Keratinocyte (primary cell): ENCODE results near the gene CPNE4. TPM values are rescaled to one million over a fixed set of nuclear protein-coding genes. Genes with fewer than 3 reads are reported as not detected.

Experiments used
- DNase-seq: peaks from one replicate; pipeline ENCODE4 v3.0.0-alpha.2; 2011; ENCODE audit warnings: low read depth, missing footprints, low spot score
- FAIRE-seq: peaks from 2 replicates; lab custom pipeline; 2011; peaks lifted over from hg19 to GRCh38; lab: Jason Lieb, UNC
- H2AFZ ChIP-seq: 2 replicates; pipeline ENCODE4 v1.6.0; 2012; ENCODE audit warnings: low read length, control low read depth, inconsistent platforms; ENCODE audit not compliant: control insufficient read depth
- H3K27ac ChIP-seq: 2 replicates; pipeline ENCODE4 v1.5.1; 2011; ENCODE audit warnings: low read length; ENCODE audit not compliant: control insufficient read depth, insufficient read depth
- H3K27me3 ChIP-seq: 3 replicates; pipeline ENCODE4 v1.6.0; 2011; ENCODE audit warnings: low read length; ENCODE audit not compliant: control insufficient read depth, insufficient read depth; ENCODE audit errors: extremely low read depth
- H3K36me3 ChIP-seq, 2 experiments: 2 replicates in 1 of 2; 3 replicates in 1 of 2; pipeline ENCODE4 v1.5.1; 2011; ENCODE audit warnings: low read length in 2 of 2, mild to moderate bottlenecking in 1 of 2; ENCODE audit not compliant: control insufficient read depth in 2 of 2, insufficient read depth in 2 of 2; ENCODE audit errors: extremely low read depth in 1 of 2
- H3K4me1 ChIP-seq: 3 replicates; pipeline ENCODE4 v1.5.1; 2011; ENCODE audit warnings: low read length; ENCODE audit not compliant: control insufficient read depth, insufficient read depth; ENCODE audit errors: extremely low read depth
- H3K4me2 ChIP-seq: 3 replicates; pipeline ENCODE4 v1.6.0; 2011; ENCODE audit warnings: low read depth, low read length; ENCODE audit not compliant: control insufficient read depth, insufficient read depth; ENCODE audit errors: extremely low read depth
- H3K4me3 ChIP-seq, 3 experiments: fragments of 200-600 bp in 1 of 3; sonication (generic) in 1 of 3; 2 replicates in 2 of 3; 3 replicates in 1 of 3; pipeline ENCODE4 v1.5.1; 2011 to 2016; ENCODE audit warnings: low read length in 3 of 3, mild to moderate bottlenecking in 3 of 3, control low read depth in 2 of 3, inconsistent platforms in 1 of 3, low read depth in 1 of 3, mixed read lengths in 1 of 3, mixed run types in 1 of 3, moderate library complexity in 1 of 3; ENCODE audit not compliant: control insufficient read depth in 2 of 3, insufficient read depth in 2 of 3; ENCODE audit errors: extremely low read depth in 1 of 3
- H3K79me2 ChIP-seq: 2 replicates; pipeline ENCODE4 v1.6.0; 2012; ENCODE audit warnings: low read length; ENCODE audit not compliant: control insufficient read depth, insufficient read depth
- H3K9ac ChIP-seq: 3 replicates; pipeline ENCODE4 v1.6.0; 2011; ENCODE audit warnings: low read length; ENCODE audit not compliant: control insufficient read depth, insufficient read depth; ENCODE audit errors: extremely low read depth
- H3K9me1 ChIP-seq: 3 replicates; pipeline ENCODE4 v1.6.0; 2011; ENCODE audit warnings: low read length; ENCODE audit not compliant: control insufficient read depth, insufficient read depth; ENCODE audit errors: extremely low read depth
- H3K9me3 ChIP-seq: 2 replicates; pipeline ENCODE4 v1.5.1; 2012; ENCODE audit warnings: low read depth, low read length; ENCODE audit not compliant: control insufficient read depth
- H4K20me1 ChIP-seq: 3 replicates; pipeline ENCODE4 v1.6.0; 2011; ENCODE audit warnings: low read length; ENCODE audit not compliant: control insufficient read depth, insufficient read depth; ENCODE audit errors: extremely low read depth
- CTCF ChIP-seq, 3 experiments: IDR thresholded peaks in 1 of 3; conservative IDR thresholded peaks in 1 of 3; optimal IDR thresholded peaks in 1 of 3; 2 replicates in 2 of 3; 3 replicates in 1 of 3; pipeline versions ENCODE3 to v1.5.1; 2011; ENCODE audit warnings: low read length in 3 of 3, mild to moderate bottlenecking in 3 of 3, moderate library complexity in 2 of 3, control low read depth in 1 of 3, inconsistent platforms in 1 of 3; ENCODE audit not compliant: insufficient read depth in 2 of 3; ENCODE audit errors: extremely low read depth in 1 of 3
- EZH2 ChIP-seq: IDR thresholded peaks from one replicate; pipeline ENCODE4 v1.6.1; 2012; ENCODE audit warnings: inconsistent platforms, mild to moderate bottlenecking, low read length, moderate library complexity
- dilution Hi-C: fragments of 300-500 bp; cut with MboI; formaldehyde crosslinking; loops from one replicate; pipeline ENCODE4 v1.7.0; 2020; ENCODE audit warnings: low sequenced_read_pairs; ENCODE audit not compliant: extremely low pct_ligation_motif_present
- polyA plus RNA-seq, 5 experiments: library from polyadenylated mRNA; depleted of rRNA in 3 of 5; stranded (reverse) in 3 of 5; stranded (forward) in 1 of 5; unstranded in 1 of 5; fragments of >200 nt; gene quantifications; 1 replicate in 1 of 5; 2 replicates in 3 of 5; 3 replicates in 1 of 5; pipeline versions ENCODE4 v1.2.1 to v1.2.3, GENCODE V29; 2011 to 2012; ENCODE audit warnings: missing spikeins in 2 of 5, low read depth in 1 of 5, low replicate concordance in 1 of 5

Gene CPNE4
- polyA plus RNA-seq, 1 donor (not counting 4 experiments of a cell fraction or from before 2014, with no cell fraction given), result 0.08 TPM

DNA sequence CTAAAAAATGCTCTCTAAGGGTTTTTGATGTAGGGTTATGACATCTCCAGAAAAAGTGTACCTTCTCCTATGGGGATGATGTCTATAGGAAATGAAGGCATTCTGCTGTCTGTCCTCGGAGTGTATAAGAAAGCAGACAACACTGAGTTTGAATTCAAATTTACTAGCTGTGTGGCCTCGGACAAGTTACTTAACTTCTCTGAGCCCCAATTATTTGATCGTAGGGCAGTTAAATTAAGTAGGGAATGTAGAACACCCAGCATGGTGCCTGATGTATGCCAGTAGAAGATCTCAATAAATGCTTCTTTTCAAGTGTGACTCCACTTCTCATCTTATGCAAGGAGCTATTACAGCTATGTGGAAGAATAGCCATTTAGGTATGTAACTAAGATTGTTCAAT lies 184.6 kb downstream of the CPNE4 start:
- no peaks in the 10 kb centered on the region for H3K4me1 ChIP-seq
- H4K20me1 ChIP-seq, result no peaks in the 10 kb centered on the region
- DNase-seq (no peak), FAIRE-seq (no peak)
- no peak overlapping the region for H3K9ac ChIP-seq
- H3K79me2 ChIP-seq, result no peaks in the 10 kb centered on the region
- H2AFZ ChIP-seq, result no peak overlapping the region
- H3K27me3 ChIP-seq, result no peaks in the 10 kb centered on the region
- no peak overlapping the region for H3K4me3 ChIP-seq
- dilution Hi-C loops, result no loop called here
- H3K9me1 ChIP-seq, result no peaks in the 10 kb centered on the region
- H3K9me3 ChIP-seq, result no peaks in the 10 kb centered on the region
- no peaks in the 10 kb centered on the region for H3K36me3 ChIP-seq
- H3K27ac ChIP-seq, result no peak overlapping the region
- TF ChIP-seq CTCF (optimal IDR thresholded peaks at IDR 0.05 in 1 of 3, IDR thresholded peaks at IDR 0.05 in 1 of 3, conservative IDR thresholded peaks at IDR 0.05 in 1 of 3; ENCODE audit: extremely low read depth in 1 of 3, insufficient read depth in 2 of 3, low read length in 3 of 3) (no peak), EZH2 (no peak)
- no peak overlapping the region for H3K4me2 ChIP-seq

- H2AFZ ChIP-seq, result no peak overlapping the region
- H3K9me3 ChIP-seq, result no peaks in the 10 kb centered on the region
- no peaks in the 10 kb centered on the region for H4K20me1 ChIP-seq
- no peak for DNase-seq
- H3K79me2 ChIP-seq, result no peaks in the 10 kb centered on the region
- no peak overlapping the region for H3K4me2 ChIP-seq
- H3K9ac ChIP-seq, result no peak overlapping the region
- dilution Hi-C loops, result no loop called here
- H3K27me3 ChIP-seq, result no peaks in the 10 kb centered on the region
- no peak for TF ChIP-seq CTCF (optimal IDR thresholded peaks at IDR 0.05 in 1 of 3, IDR thresholded peaks at IDR 0.05 in 1 of 3, conservative IDR thresholded peaks at IDR 0.05 in 1 of 3; ENCODE audit: extremely low read depth in 1 of 3, insufficient read depth in 2 of 3, low read length in 3 of 3)
- TF ChIP-seq EZH2, result no peak
- no peaks in the 10 kb centered on the region for H3K4me1 ChIP-seq
- no peak overlapping the region for H3K27ac ChIP-seq
- no peaks in the 10 kb centered on the region for H3K36me3 ChIP-seq
- no peak overlapping the region for H3K4me3 ChIP-seq
- no peak for FAIRE-seq
- no peaks in the 10 kb centered on the region for H3K9me1 ChIP-seq
Measured at GRCh38 chr3:131849616-131850015, 185.2 kb downstream of the CPNE4 start.
